HAP-1 (cell line): Measurements from ENCODE around the gene DESI2.

Experiments
- DNase-seq, 2 experiments: peaks; one replicate each; pipeline ENCODE4 v3.0.0-alpha.2; 2016 to 2020; ENCODE audit warnings: low spot score in 2 of 2
- H3K27me3 ChIP-seq: fragments of 250-450 bp; sonication (Bioruptor Pico); 2 replicates; pipeline ENCODE4 v1.5.1; 2020; ENCODE audit warnings: low read depth, mild to moderate bottlenecking, moderate library complexity
- H3K36me3 ChIP-seq: fragments of 250-450 bp; sonication (Bioruptor Pico); replicated peaks from 2 replicates; pipeline ENCODE4 v1.5.1; 2020; ENCODE audit warnings: mild to moderate bottlenecking
- H3K4me1 ChIP-seq: fragments of 250-450 bp; sonication (Bioruptor Pico); 2 replicates; pipeline ENCODE4 v1.5.1; 2020; ENCODE audit warnings: mild to moderate bottlenecking
- H3K4me3 ChIP-seq: fragments of 250-450 bp; sonication (Bioruptor Pico); 2 replicates; pipeline ENCODE4 v1.5.1; 2020; ENCODE audit warnings: mild to moderate bottlenecking, moderate library complexity
- H3K9me3 ChIP-seq: fragments of 250-450 bp; sonication (Bioruptor Pico); 2 replicates; pipeline ENCODE4 v1.5.1; 2020; ENCODE audit warnings: mild to moderate bottlenecking, moderate library complexity
- in situ Hi-C: fragments of 300-500 bp; cut with MboI; formaldehyde crosslinking; loops from 3 replicates; pipeline ENCODE4 v1.14.3; 2020; ENCODE audit warnings: low sequenced_read_pairs, inconsistent platforms, mixed read lengths

The DESI2 gene

GRCh38 chr1:244652623-244653438, at the start of gene DESI2:
Gene DESI2 (plus strand): TSS chr1:244653126. CDS start chr1:244653314, 188 bp downstream.
- no peaks in the 10 kb centered on the region for H3K9me3 ChIP-seq
- H3K4me1 ChIP-seq = peaks cover 15% of the 10 kb centered on the region
- peaks cover 11% of the 10 kb centered on the region for H3K36me3 ChIP-seq
- H3K4me3 ChIP-seq = peak within 1 kb of the TSS; percentile 67
- H3K27me3 ChIP-seq = no peaks in the 10 kb centered on the region
- in situ Hi-C loops = no loop called here
- peak; percentile 98 to 99 for DNase-seq

GRCh38 chr1:244603498-244603897, 49.4 kb upstream of the DESI2 start:
- no peak overlapping the region for H3K4me3 ChIP-seq
- no peaks in the 10 kb centered on the region for H3K27me3 ChIP-seq
- peak in 1 of 2 experiments; percentile 32 for DNase-seq
- in situ Hi-C loops = loop anchor here (10.0 kb wide), 1 partner anchor 441 kb away; no protein-coding TSS in a partner anchor
- no peaks in the 10 kb centered on the region for H3K36me3 ChIP-seq
- H3K4me1 ChIP-seq = no peaks in the 10 kb centered on the region
- no peaks in the 10 kb centered on the region for H3K9me3 ChIP-seq

- H3K36me3 ChIP-seq = no peaks in the 10 kb centered on the region
- no peaks in the 10 kb centered on the region for H3K27me3 ChIP-seq
- in situ Hi-C loops = loop anchor here (5.0 to 10.0 kb wide), 2 partner anchors 191 to 439 kb away; no protein-coding TSS in a partner anchor
Observed at GRCh38 chr1:244605835-244606370, 47.0 kb upstream of the DESI2 start.

GRCh38 chr1:244614113-244614836, 38.7 kb upstream of the DESI2 start:
- in situ Hi-C loops = no loop called here
- H3K4me1 ChIP-seq = peaks cover 15% of the 10 kb centered on the region
- no peak for DNase-seq
- H3K4me3 ChIP-seq = no peak overlapping the region
- no peaks in the 10 kb centered on the region for H3K36me3 ChIP-seq
- H3K27me3 ChIP-seq = no peaks in the 10 kb centered on the region
- H3K9me3 ChIP-seq = no peaks in the 10 kb centered on the region

More at GRCh38 chr1:244605835-244606370, 47.0 kb upstream of the DESI2 start:
- Histone ChIP-seq H3K9me3 (no peaks in the 10 kb centered on the region), H3K4me3 (no peak overlapping the region), H3K4me1 (no peaks in the 10 kb centered on the region)
- DNase-seq = no peak

- no peaks in the 10 kb centered on the region for H3K36me3 ChIP-seq
- peaks cover 15% of the 10 kb centered on the region for H3K4me1 ChIP-seq
- H3K9me3 ChIP-seq = no peaks in the 10 kb centered on the region
- H3K27me3 ChIP-seq = no peaks in the 10 kb centered on the region
- in situ Hi-C loops = no loop called here
- no peak overlapping the region for H3K4me3 ChIP-seq
- peak; percentile 50 to 51 for DNase-seq
Observed at GRCh38 chr1:244614879-244615278, 38.0 kb upstream of the DESI2 start.

GRCh38 chr1:244615301-244615700, 37.6 kb upstream of the DESI2 start:
- Histone ChIP-seq H3K4me1 (peaks cover 15% of the 10 kb centered on the region), H3K4me3 (no peak overlapping the region), H3K36me3 (no peaks in the 10 kb centered on the region; the same call in 1 of the 2 replicates), H3K27me3 (no peaks in the 10 kb centered on the region), H3K9me3 (no peaks in the 10 kb centered on the region)
- DNase-seq = no peak
- in situ Hi-C loops = no loop called here

- in situ Hi-C loops = no loop called here
- no peak for DNase-seq
- Histone ChIP-seq H3K36me3 (no peaks in the 10 kb centered on the region), H3K4me3 (no peak overlapping the region), H3K27me3 (no peaks in the 10 kb centered on the region), H3K9me3 (no peaks in the 10 kb centered on the region), H3K4me1 (no peaks in the 10 kb centered on the region)
Observed at GRCh38 chr1:244626709-244627108, 26.2 kb upstream of the DESI2 start.

GRCh38 chr1:244628789-244629188, 24.1 kb upstream of the DESI2 start:
- Histone ChIP-seq H3K4me3 (no peak overlapping the region), H3K27me3 (no peaks in the 10 kb centered on the region), H3K36me3 (no peaks in the 10 kb centered on the region), H3K9me3 (no peaks in the 10 kb centered on the region), H3K4me1 (no peaks in the 10 kb centered on the region)
- in situ Hi-C loops = no loop called here
- no peak for DNase-seq

GRCh38 chr1:244633140-244633539, 19.8 kb upstream of the DESI2 start:
- H3K9me3 ChIP-seq = no peaks in the 10 kb centered on the region
- in situ Hi-C loops = no loop called here
- no peak overlapping the region for H3K4me3 ChIP-seq
- H3K36me3 ChIP-seq = no peaks in the 10 kb centered on the region
- no peak for DNase-seq
- peaks cover 2% of the 10 kb centered on the region; the same call in 1 of the 2 replicates for H3K27me3 ChIP-seq
- H3K4me1 ChIP-seq = no peaks in the 10 kb centered on the region

- Histone ChIP-seq H3K36me3 (no peaks in the 10 kb centered on the region), H3K27me3 (peaks cover 2% of the 10 kb centered on the region; the same call in 1 of the 2 replicates), H3K4me3 (no peak overlapping the region), H3K9me3 (no peaks in the 10 kb centered on the region), H3K4me1 (no peaks in the 10 kb centered on the region)
- in situ Hi-C loops = no loop called here
- no peak for DNase-seq
Observed at GRCh38 chr1:244634546-244634945, 18.4 kb upstream of the DESI2 start.

GRCh38 chr1:244636488-244637259, 16.3 kb upstream of the DESI2 start:
- Histone ChIP-seq H3K36me3 (no peaks in the 10 kb centered on the region), H3K4me1 (no peaks in the 10 kb centered on the region), H3K27me3 (peaks cover 2% of the 10 kb centered on the region; the same call in 1 of the 2 replicates), H3K9me3 (no peaks in the 10 kb centered on the region), H3K4me3 (no peak overlapping the region)
- in situ Hi-C loops = no loop called here
- DNase-seq = no peak

- H3K4me3 ChIP-seq = no peak overlapping the region
- H3K9me3 ChIP-seq = peaks cover 4% of the 10 kb centered on the region; the same call in 1 of the 2 replicates
- no peaks in the 10 kb centered on the region for H3K4me1 ChIP-seq
- in situ Hi-C loops = no loop called here
- no peak for DNase-seq
- peaks cover 2% of the 10 kb centered on the region; the same call in 1 of the 2 replicates for H3K27me3 ChIP-seq
- no peaks in the 10 kb centered on the region for H3K36me3 ChIP-seq
Observed at GRCh38 chr1:244639561-244639960, 13.4 kb upstream of the DESI2 start.

GRCh38 chr1:244640917-244641316, 12.0 kb upstream of the DESI2 start:
- Histone ChIP-seq H3K27me3 (peaks cover 2% of the 10 kb centered on the region; the same call in 1 of the 2 replicates), H3K9me3 (peaks cover 4% of the 10 kb centered on the region; the same call in 1 of the 2 replicates), H3K4me1 (no peaks in the 10 kb centered on the region), H3K36me3 (no peaks in the 10 kb centered on the region), H3K4me3 (no peak overlapping the region)
- no peak for DNase-seq
- in situ Hi-C loops = no loop called here
